GM18951 (cell line): ENCODE results near the gene EEF2K.

Experiments used
- POLR2A ChIP-seq: IDR thresholded peaks from 4 replicates; pipeline ENCODE4 v1.6.1; 2011; ENCODE audit warnings: mild to moderate bottlenecking; ENCODE audit not compliant: insufficient read length, insufficient read depth; ENCODE audit errors: extremely low read depth
- in situ Hi-C: fragments of 300-500 bp; cut with MboI; formaldehyde crosslinking; loops from one replicate; pipeline ENCODE4 v1.12.0; 2022; ENCODE audit warnings: low sequenced_read_pairs, mixed read lengths, inconsistent platforms; ENCODE audit not compliant: unreplicated experiment

EEF2K gene

DNA sequence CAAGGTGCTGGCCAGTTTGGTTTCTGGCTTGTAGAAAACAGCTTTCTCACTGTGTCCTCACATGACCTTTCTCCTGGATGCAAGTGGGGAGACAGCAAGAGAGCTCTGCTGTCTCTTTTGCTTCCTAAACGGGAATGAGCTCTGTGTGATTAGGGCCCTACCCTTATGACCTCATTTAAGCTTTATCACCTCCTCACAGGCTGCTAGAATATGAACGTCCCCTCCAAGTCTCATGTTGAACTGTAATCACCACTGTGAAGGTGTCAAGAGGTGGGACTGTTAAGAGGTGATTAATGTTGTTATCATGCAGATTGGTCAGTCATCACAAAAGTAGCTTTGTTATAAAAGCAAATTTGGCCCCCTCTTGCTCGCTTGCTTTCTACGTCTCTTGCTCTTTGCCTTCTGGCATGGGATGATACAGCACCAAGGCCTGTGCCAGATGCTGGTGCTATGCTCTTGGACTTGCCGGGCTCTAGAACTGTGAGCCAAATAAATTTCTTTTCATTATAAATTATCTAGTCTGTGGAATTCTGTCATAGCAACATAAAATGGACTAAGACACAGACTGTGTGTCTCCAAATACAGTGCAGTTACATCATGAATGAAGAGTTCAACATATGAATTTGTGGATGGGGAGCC is 76.3 kb downstream of the EEF2K start:
- in situ Hi-C loops = no loop called here
- TF ChIP-seq POLR2A = no peak

DNA sequence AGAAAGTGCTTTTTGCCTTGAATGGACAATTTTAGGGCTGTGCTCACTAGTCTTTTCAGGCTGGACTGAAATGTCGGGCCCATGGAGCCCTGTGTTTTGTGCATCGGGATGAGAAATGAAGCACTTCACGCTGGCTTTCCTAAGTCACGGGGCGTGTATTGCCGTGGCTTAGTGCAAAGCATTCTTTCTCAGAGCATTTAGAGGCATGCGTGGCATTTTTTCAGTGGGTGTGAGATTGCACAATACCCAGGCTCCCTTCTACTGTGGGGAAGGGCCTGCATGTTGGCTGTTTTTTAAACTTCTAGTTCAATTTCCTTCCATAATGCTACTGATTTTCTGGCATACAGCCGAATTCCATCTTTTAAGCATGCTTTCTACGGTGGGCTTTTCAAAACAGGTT is 78.6 kb downstream of the EEF2K start:
- in situ Hi-C loops = no loop called here
- no peak for TF ChIP-seq POLR2A

DNA sequence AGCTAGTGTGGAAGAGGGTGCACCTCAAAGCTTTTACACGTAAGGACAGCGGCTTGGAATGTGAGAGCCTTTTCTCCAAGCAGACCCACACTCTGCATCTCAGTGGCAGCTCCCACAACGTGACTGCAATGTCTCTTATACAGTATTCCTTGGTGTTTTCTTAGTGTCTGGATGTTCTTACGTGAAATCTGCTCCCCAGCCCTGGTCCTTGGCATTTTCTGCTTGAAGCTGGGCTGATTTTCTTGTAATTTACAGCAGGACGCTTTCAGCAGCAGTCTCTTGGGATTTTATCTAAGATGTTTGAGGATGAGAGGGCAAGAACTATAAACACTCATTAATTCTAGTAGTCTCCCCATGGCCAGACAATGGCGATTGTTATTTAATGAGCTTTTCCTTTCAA is 79.0 kb downstream of the EEF2K start:
- TF ChIP-seq POLR2A = no peak
- in situ Hi-C loops = no loop called here

DNA sequence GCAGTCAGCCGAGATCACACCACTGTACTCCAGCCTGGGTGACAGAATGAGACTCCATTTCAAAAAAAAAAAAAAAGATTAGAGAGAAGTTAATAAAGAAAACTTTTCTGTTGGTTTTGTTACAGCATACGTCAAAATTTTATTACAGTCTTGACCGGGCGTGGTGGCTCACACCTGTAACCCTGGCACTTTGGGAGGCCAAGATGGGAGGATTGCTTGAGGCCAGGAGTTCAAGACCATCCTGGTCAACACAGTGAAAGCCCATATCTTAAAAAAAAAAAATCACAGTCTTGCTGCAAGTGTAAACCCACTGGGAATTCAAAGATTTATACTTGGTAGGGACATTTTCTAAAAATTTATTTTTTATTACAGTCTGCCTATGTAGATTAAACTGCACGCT is 84.9 kb downstream of the EEF2K start:
- in situ Hi-C loops = no loop called here
- TF ChIP-seq POLR2A = no peak

DNA sequence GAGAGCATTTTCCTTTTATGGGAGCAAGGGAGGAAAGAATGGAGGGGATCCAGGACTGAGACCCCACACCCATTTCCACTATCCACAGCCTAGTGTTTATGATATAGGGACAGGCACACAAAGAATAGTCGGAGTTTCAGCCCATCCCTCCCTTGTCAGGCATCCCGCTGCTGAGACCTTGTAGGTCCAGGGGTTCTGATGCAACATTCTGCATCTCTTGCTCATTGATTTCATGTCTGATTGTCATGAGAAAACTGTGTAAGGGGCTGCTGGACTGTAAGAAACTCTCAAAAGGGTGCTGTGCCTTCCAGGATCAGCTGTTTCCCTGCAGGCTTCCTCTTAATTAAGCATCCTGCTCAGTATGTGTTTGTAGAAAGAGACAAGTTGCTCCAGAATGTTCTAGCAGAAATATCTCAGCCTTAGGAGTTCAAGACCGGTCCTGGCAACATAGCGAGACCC is 85.8 kb downstream of the EEF2K start:
- in situ Hi-C loops = no loop called here

DNA sequence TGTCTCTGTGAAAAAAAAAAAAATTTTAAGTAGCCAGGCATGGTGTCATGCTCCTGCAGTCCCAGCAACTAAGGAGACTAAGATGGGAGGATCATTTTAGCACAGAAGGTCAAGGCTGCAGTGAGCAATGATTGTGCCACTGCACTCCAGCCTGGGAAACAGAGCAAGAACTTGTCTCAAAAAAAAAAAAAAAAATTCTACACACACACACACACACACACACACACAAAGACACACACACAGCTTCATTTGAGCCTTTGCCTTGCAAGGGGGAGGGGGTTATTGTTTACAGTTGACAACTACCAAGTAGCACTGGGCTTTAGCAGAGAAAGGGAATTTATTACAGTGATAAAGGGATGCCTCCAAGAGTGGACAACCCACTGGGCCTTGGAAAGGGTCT is 86.2 kb downstream of the EEF2K start:
- no peak for TF ChIP-seq POLR2A
- in situ Hi-C loops = no loop called here

More for the DNA sequence above, 85.8 kb downstream of the EEF2K start:
- no peak for TF ChIP-seq POLR2A

DNA sequence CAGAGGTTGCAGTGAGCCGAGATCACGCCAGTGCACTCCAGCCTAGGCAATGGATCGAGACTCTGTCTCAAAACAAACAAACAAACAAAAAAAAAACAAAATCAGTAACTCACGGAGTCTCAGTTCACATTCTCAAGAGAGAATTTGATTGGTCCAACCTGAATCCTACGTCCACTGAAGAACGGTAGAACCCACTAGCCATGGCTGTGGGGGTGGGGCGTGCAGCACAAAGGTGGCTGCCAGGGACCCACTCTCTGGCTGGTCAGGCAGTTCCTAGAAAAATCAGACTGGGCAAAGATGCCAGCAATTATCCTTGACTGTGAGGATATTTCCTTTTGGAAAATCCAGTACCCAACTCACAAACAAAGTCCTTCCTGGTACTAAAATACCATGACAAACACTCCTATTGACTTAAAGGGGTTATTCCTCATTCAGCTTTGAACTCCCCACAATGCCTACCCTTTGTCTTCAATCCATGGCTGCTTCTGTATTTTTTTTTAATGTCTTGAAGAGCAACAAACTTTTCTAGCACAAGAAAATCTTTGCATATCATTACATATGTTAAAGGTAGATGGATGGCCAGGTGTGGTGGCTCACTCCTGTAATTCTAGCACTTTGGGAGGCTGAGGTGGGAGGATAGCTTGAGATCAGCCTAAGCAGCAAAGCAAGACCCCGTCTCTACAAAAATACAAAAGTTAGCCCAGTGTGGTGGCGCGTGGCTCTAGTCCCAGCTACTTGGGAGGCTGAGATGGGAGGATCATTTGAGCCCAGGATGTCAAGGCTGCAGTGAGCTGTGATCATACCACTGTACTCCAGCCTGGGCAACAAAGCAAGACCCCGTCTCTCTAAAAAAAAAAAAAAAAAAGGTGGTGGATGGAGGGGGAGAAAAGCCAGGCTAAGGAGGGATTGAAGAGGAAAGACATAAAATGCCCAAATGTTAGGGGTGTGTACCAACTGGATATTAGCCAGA is 87.3 kb downstream of the EEF2K start:
- in situ Hi-C loops = no loop called here

DNA sequence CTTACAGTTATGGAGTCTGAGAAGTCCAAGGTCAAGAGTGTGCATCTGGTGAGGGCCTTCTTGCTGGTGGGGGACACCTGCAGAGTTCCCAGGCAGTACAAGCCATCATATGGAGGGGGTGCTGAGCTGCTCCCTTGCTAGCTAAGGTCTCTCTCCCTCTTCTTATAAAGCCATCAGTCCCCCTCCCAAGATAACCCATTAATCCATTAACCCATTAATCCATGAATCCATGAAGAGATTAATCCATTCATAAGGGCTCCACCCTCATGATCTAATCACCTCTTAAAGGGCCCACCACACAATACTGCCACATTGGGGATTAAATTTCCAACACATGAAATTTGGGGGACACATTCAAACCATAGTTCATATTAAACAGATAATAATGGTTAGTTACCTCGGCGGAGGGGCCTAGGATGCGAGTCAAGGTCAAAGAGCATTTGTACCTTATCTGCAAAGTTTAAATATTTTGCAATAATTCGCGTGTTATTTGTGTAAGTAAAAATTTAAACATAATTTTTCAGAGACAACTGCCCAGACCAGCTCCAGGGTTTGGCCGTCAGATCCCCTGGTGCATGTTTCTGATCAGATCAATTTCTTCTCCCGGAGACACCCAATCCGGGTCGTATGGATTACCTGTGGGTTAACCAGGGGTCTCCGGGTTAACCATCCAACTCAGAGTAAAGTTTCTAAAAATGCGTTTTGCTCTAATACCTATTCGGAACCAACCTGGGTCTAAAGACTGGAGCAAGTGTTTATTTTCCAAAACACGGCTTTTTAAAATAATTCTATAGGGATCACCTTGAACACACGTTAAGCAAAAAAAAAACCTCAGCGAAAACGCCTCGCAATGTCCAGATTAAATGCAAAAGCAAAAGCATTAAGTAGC is 90.4 kb downstream of the EEF2K start:
- TF ChIP-seq POLR2A = no peak
- in situ Hi-C loops = loop anchor here (5.0 kb wide), 1 partner anchor 89 kb away; the partner anchor contains the start of gene EEF2K

More for the DNA sequence above, 87.3 kb downstream of the EEF2K start:
- TF ChIP-seq POLR2A = no peak

DNA sequence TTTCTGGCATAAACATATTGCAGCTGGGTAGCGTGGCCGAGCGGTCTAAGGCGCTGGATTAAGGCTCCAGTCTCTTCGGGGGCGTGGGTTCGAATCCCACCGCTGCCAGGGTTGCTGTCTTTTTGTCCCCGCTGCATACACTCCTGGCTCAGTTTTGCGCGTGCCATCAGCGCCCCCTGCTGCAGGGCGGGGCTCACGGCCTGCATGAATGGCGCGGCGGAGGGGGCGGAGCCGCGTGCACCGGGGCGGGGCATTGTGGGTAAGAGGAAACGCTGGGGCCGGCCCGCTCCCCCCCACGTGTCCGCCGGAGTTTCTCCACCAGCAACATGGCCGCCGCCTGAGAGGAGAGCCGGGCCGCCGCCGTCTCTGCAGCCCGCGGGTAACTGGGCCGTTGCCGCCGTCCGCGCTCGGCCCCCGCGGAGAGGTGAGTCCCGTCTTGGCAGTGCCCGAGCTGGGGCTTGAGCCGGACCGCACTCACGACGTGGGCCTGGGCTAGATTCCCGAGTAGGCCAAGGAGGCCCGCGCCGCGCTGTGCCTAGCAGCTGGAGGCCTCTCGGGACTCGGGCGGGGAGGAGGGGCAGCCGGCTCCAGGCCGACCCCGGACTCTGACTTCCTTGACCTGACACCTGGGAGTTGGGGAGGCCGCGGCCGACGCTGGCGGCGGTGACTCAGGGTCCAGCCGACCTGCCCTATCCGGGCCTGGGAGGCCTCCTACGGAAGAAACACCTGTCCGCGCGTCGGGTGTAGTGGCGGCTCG is 91.2 kb downstream of the EEF2K start, which contains the start of gene POLR3E:
TSS of gene POLR3E (plus strand) at position 296 of the 757 bp plus-strand sequence. CDS start 5,560 bp downstream, outside the sequence.
- TF ChIP-seq POLR2A = peak; percentile 75
- in situ Hi-C loops = loop anchor here (5.0 kb wide), 1 partner anchor 90 kb away; the partner anchor contains the start of gene EEF2K

DNA sequence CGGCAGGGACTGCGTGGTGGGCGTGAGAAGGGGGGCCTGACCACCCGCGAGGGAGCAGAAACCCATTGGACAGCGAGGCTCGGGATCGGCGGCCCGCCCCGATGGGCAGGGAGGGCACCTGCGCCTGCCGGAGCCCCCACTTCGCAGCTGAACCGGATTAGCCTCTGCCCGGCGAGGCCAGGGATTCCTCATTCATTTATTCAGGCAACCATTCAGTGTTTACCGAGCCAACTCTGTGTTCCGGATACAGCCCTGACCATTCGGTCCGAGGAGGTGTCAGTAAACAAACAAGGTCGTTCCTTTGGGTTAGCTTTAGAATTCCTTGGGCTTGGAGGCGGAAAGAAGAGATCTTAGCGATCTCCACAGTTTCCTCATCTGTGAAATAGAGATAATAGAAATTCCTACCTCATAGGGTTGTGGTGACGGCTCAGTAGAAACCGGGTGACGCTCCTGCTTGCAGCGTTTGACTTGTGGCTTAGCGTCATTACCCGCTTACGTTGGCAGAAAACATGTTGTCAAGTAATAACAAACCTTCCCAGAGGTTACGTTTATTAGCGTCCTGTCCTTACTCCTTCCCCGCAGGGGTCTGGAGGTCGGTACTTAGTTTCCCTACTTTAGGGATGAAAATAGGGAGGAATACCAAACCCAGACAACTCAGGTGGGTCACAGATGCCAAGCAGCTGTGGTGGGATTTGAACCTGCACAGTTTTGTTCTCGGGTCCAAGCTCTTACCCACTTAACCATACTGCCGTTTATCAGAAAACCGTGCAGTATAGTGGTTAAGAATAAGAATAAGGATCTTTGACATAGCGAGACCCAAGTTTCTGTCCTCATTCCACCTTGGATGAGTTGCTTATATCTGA is 92.0 kb downstream of the EEF2K start:
- in situ Hi-C loops = loop anchor here (5.0 kb wide), 1 partner anchor 91 kb away; the partner anchor contains the start of gene EEF2K
- TF ChIP-seq POLR2A = peak; percentile 47

DNA sequence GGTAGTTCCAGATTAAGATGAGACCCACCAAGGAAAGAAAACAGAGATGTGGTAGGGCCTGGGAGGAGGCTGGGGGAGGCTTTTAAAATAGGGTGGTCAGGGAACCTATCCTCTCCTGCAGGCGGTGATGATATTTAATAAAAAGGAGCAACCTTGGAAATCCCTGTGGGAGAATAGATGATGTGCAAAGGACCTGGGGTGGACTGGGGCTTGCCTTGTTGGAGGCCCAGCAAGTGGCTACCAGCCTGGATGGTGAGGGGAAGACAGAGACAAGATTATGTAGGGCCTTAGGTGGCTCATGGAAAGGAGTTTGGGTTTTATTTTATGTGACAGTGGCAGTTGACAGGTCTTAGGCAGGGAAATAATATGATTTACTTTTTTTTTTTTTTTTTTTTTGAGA is 93.0 kb downstream of the EEF2K start:
- in situ Hi-C loops = loop anchor here (5.0 kb wide), 1 partner anchor 92 kb away; the partner anchor contains the start of gene EEF2K
- TF ChIP-seq POLR2A = no peak
